OCI-LY3 (cell line): ENCODE measurements around the gene PTGIS.
A peak's percentile ranks its signal among the peaks of the same experiment; 100 is the strongest.

Experiments
- H2AFZ ChIP-seq: fragments of 200-600, 300-600 bp; shearing (Covaris generic); 2 replicates; pipeline ENCODE4 v1.6.0; 2014; ENCODE audit warnings: antibody characterized with exemption, low read depth, low read length
- H3K27ac ChIP-seq: fragments of 200-600, 300-600 bp; sonication (generic); 2 replicates; pipeline ENCODE4 v1.5.1; 2014; ENCODE audit warnings: mild to moderate bottlenecking, low read length, moderate library complexity, mixed read lengths
- H3K27me3 ChIP-seq: fragments of 200-600, 300-600 bp; sonication (generic); 2 replicates; pipeline ENCODE4 v1.6.1; 2014; ENCODE audit warnings: low read depth, low read length, mixed read lengths
- H3K36me3 ChIP-seq: fragments of 200-600, 300-600 bp; sonication (generic); replicated peaks from 2 replicates; pipeline ENCODE3; 2014; ENCODE audit warnings: low read depth, low read length, mixed read lengths
- H3K4me1 ChIP-seq: fragments of 300-600, 200-600 bp; sonication (generic); 2 replicates; pipeline ENCODE4 v1.6.1; 2014; ENCODE audit warnings: low read length, mixed read lengths
- H3K4me2 ChIP-seq: fragments of 200-600, 300-600 bp; sonication (generic); 2 replicates; pipeline ENCODE4 v1.6.1; 2014; ENCODE audit warnings: low read length, mixed read lengths
- H3K4me3 ChIP-seq: fragments of 300-600, 200-600 bp; sonication (generic); 2 replicates; pipeline ENCODE4 v1.5.1; 2014; ENCODE audit warnings: antibody characterized with exemption, mild to moderate bottlenecking, low read length, moderate library complexity
- H3K79me2 ChIP-seq: fragments of 300-600, 200-600 bp; shearing (Covaris generic); 2 replicates; pipeline ENCODE4 v1.6.1; 2014; ENCODE audit warnings: mild to moderate bottlenecking, low read length, mixed read lengths
- H3K9ac ChIP-seq: fragments of 300-600, 200-600 bp; shearing (Covaris generic); 2 replicates; pipeline ENCODE4 v1.6.0; 2014; ENCODE audit warnings: mild to moderate bottlenecking, low read length, moderate library complexity
- H3K9me3 ChIP-seq: fragments of 200-600, 300-600 bp; shearing (Covaris generic); 2 replicates; pipeline ENCODE4 v1.6.1; 2014; ENCODE audit warnings: low read length, mixed read lengths; ENCODE audit not compliant: insufficient read depth
- H4K20me1 ChIP-seq: fragments of 200-600, 300-600 bp; sonication (generic); 2 replicates; pipeline ENCODE4 v1.6.1; 2016; ENCODE audit warnings: low read length, mixed read lengths; ENCODE audit not compliant: insufficient read depth
- CTCF ChIP-seq: fragments of 200-600, 300-600 bp; sonication (generic); IDR thresholded peaks from 2 replicates; pipeline ENCODE4 v1.5.1; 2014; ENCODE audit warnings: antibody characterized with exemption, low read length, low read depth
- EZH2phosphoT487 ChIP-seq: fragments of 200-600 bp; shearing (Covaris generic); IDR thresholded peaks from 2 replicates; pipeline ENCODE4 v1.6.1; 2018; ENCODE audit warnings: antibody characterized with exemption, mixed run types, low read depth

Gene PTGIS

GRCh38 chr20:49538950-49539349 is 29.0 kb downstream of the PTGIS start:
- peaks cover 25% of the 10 kb centered on the region for H3K27me3 ChIP-seq
- no peaks in the 10 kb centered on the region for H3K79me2 ChIP-seq
- no peak for TF ChIP-seq CTCF
- TF ChIP-seq EZH2phosphoT487: no peak
- H4K20me1 ChIP-seq: no peaks in the 10 kb centered on the region
- H3K4me3 ChIP-seq: no peak overlapping the region
- H3K36me3 ChIP-seq: no peaks in the 10 kb centered on the region
- H3K4me1 ChIP-seq: peaks cover 19% of the 10 kb centered on the region
- no peaks in the 10 kb centered on the region for H3K9me3 ChIP-seq
- no peak overlapping the region for H3K4me2 ChIP-seq
- no peak overlapping the region for H3K9ac ChIP-seq
- no peak overlapping the region for H3K27ac ChIP-seq
- no peak overlapping the region for H2AFZ ChIP-seq

GRCh38 chr20:49534255-49534712 is 33.7 kb downstream of the PTGIS start:
- Histone ChIP-seq H3K79me2 (no peaks in the 10 kb centered on the region), H3K27me3 (peaks cover 38% of the 10 kb centered on the region), H2AFZ (no peak overlapping the region), H3K9me3 (no peaks in the 10 kb centered on the region), H4K20me1 (no peaks in the 10 kb centered on the region), H3K27ac (no peak overlapping the region), H3K4me2 (peak overlapping the region; percentile 30), H3K9ac (no peak overlapping the region), H3K4me3 (no peak overlapping the region), H3K4me1 (peaks cover 16% of the 10 kb centered on the region), H3K36me3 (no peaks in the 10 kb centered on the region)
- TF ChIP-seq EZH2phosphoT487 (no peak), CTCF (peak; percentile 95)

- H3K4me1 ChIP-seq: peaks cover 16% of the 10 kb centered on the region
- no peaks in the 10 kb centered on the region for H3K79me2 ChIP-seq
- H3K36me3 ChIP-seq: no peaks in the 10 kb centered on the region
- peaks cover 41% of the 10 kb centered on the region for H3K27me3 ChIP-seq
- TF ChIP-seq CTCF (no peak), EZH2phosphoT487 (no peak)
- no peaks in the 10 kb centered on the region for H3K9me3 ChIP-seq
- no peak overlapping the region for H3K4me2 ChIP-seq
- H4K20me1 ChIP-seq: no peaks in the 10 kb centered on the region
- no peak overlapping the region for H3K4me3 ChIP-seq
- no peak overlapping the region for H2AFZ ChIP-seq
- H3K9ac ChIP-seq: no peak overlapping the region
- no peak overlapping the region for H3K27ac ChIP-seq
These were observed 35.5 kb downstream of the PTGIS start for GRCh38 chr20:49532285-49532946.

GRCh38 chr20:49529470-49529869 is 38.5 kb downstream of the PTGIS start:
- peaks cover 9% of the 10 kb centered on the region for H3K4me1 ChIP-seq
- TF ChIP-seq CTCF: no peak
- TF ChIP-seq EZH2phosphoT487: no peak
- H3K9ac ChIP-seq: no peak overlapping the region
- H3K9me3 ChIP-seq: 0 out of 2 replicates have a peak, but pooled peaks cover 5% of the 10 kb centered on the region
- no peak overlapping the region for H3K4me3 ChIP-seq
- peaks cover 27% of the 10 kb centered on the region for H3K27me3 ChIP-seq
- no peaks in the 10 kb centered on the region for H3K79me2 ChIP-seq
- H2AFZ ChIP-seq: no peak overlapping the region
- H4K20me1 ChIP-seq: no peaks in the 10 kb centered on the region
- no peak overlapping the region for H3K27ac ChIP-seq
- H3K36me3 ChIP-seq: no peaks in the 10 kb centered on the region
- no peak overlapping the region for H3K4me2 ChIP-seq
